NCI-H446 treated with DMSO at 0.1 percent for 48 hours (cell line): Measurements from ENCODE around the gene EML1.
A peak's percentile ranks its signal among the peaks of the same experiment; 100 is the strongest.

Source experiments
- DNase-seq: peaks from one replicate; lab custom pipeline; 2025; lab: John Stamatoyannopoulos, UW

EML1 gene

GRCh38 chr14:99829450-99829849, 36.2 kb downstream of the EML1 start:
- DNase-seq = no peak

GRCh38 chr14:99831303-99831702, 38.1 kb downstream of the EML1 start:
- no peak for DNase-seq

- peak; percentile 50 for DNase-seq
Observed at GRCh38 chr14:99831903-99832685, 38.9 kb downstream of the EML1 start.

- DNase-seq = no peak
Observed at GRCh38 chr14:99837822-99838221, 44.6 kb downstream of the EML1 start.

GRCh38 chr14:99838639-99839134, 45.5 kb downstream of the EML1 start:
- DNase-seq = no peak

- no peak for DNase-seq
Observed at GRCh38 chr14:99839696-99840095, 46.5 kb downstream of the EML1 start.

- DNase-seq = no peak
Observed at GRCh38 chr14:99840265-99840664, 47.1 kb downstream of the EML1 start.

GRCh38 chr14:99840774-99841305, 47.6 kb downstream of the EML1 start:
- no peak for DNase-seq

GRCh38 chr14:99841436-99842071, 48.3 kb downstream of the EML1 start:
- peak; percentile 19 for DNase-seq

- no peak for DNase-seq
Observed at GRCh38 chr14:99842141-99842540, 48.9 kb downstream of the EML1 start.

GRCh38 chr14:99846808-99847207, 53.6 kb downstream of the EML1 start:
- DNase-seq = no peak

GRCh38 chr14:99850709-99851108, 57.5 kb downstream of the EML1 start:
- DNase-seq = no peak

GRCh38 chr14:99852578-99852977, 59.4 kb downstream of the EML1 start:
- DNase-seq = no peak

- DNase-seq = no peak
Observed at GRCh38 chr14:99853206-99853605, 60.0 kb downstream of the EML1 start.

- no peak for DNase-seq
Observed at GRCh38 chr14:99854831-99855230, 61.6 kb downstream of the EML1 start.

GRCh38 chr14:99855271-99855670, 62.1 kb downstream of the EML1 start:
- DNase-seq = no peak

GRCh38 chr14:99857551-99857950, 64.3 kb downstream of the EML1 start:
- DNase-seq = no peak

GRCh38 chr14:99860219-99860618, 67.0 kb downstream of the EML1 start:
- no peak for DNase-seq

- DNase-seq = no peak
Observed at GRCh38 chr14:99862136-99862535, 68.9 kb downstream of the EML1 start.

- DNase-seq = no peak
Observed at GRCh38 chr14:99863059-99863458, 69.8 kb downstream of the EML1 start.

- no peak for DNase-seq
Observed at GRCh38 chr14:99865408-99865807, 72.2 kb downstream of the EML1 start.

- no peak for DNase-seq
Observed at GRCh38 chr14:99870617-99871016, 77.4 kb downstream of the EML1 start.

GRCh38 chr14:99871771-99872170, 78.6 kb downstream of the EML1 start:
- no peak for DNase-seq
